K562 (cell line): Measurements from ENCODE around the gene CACNA2D4. TPM values are rescaled to one million over a fixed set of nuclear protein-coding genes. Genes with fewer than 3 reads are reported as not detected.

Experiments
- ATAC-seq: fragments of 200-7000 bp; cut with Tn5 transposase; 3 replicates; pipeline ENCODE4 v1.9.1; 2020; ENCODE audit warnings: moderate library complexity
- BruUV-seq: library from RNA; stranded (reverse); fragments of 400-500 nt; replicated peaks from 2 replicates; lab custom pipeline; 2021; lab: Mats Ljungman, UMichigan
- CTCF ChIA-PET: fragments of 300-600 bp; formaldehyde crosslinking; extraction: SDS; loops from one replicate; lab custom pipeline; 2021; ENCODE audit warnings: low intra/inter-chr PET ratio; lab: Yijun Ruan, JAX
- POLR2A ChIA-PET: fragments of 300-600, 350-650 bp; sonication (Branson Sonifier 250); formaldehyde crosslinking; extraction: SDS; loops from one replicate; lab custom pipeline; 2021; ENCODE audit warnings: antibody characterized with exemption, inconsistent platforms; lab: Yijun Ruan, JAX
- DNase-seq, 4 experiments: peaks; one replicate each; pipeline versions ENCODE4 v3.0.0 to v3.0.0-alpha.2; 2011 to 2018; ENCODE audit warnings: low spot score in 3 of 4, mixed read lengths in 3 of 4; ENCODE audit errors: extremely low read depth in 1 of 4
- FAIRE-seq: peaks from 2 replicates; lab custom pipeline; 2011; peaks lifted over from hg19 to GRCh38; lab: Jason Lieb, UNC
- H2AFZ ChIP-seq: 2 replicates; pipeline ENCODE4 v1.6.0; 2011; ENCODE audit warnings: low read depth, low read length, control low read depth, inconsistent platforms
- H3K27ac ChIP-seq: fragments of 200-600 bp; 3 replicates; pipeline ENCODE4 v1.8.0; 2011; ENCODE audit warnings: low read depth, mild to moderate bottlenecking, control low read depth, inconsistent platforms, low read length, moderate library complexity, mixed read lengths; ENCODE audit errors: extremely low read depth
- H3K27me3 ChIP-seq, 2 experiments: fragments of 300-600 bp in 1 of 2; 2 replicates in 1 of 2; 3 replicates in 1 of 2; pipeline versions ENCODE4 v1.6.0 to v1.8.0; 2011; ENCODE audit warnings: inconsistent platforms in 2 of 2, low read length in 2 of 2, mild to moderate bottlenecking in 1 of 2, mixed read lengths in 1 of 2, moderate library complexity in 1 of 2; ENCODE audit not compliant: control insufficient read depth in 2 of 2, insufficient read depth in 2 of 2
- H3K36me3 ChIP-seq: fragments of 300-600 bp; 3 replicates; pipeline ENCODE4 v1.8.0; 2011; ENCODE audit warnings: mild to moderate bottlenecking, low read length, inconsistent platforms; ENCODE audit not compliant: control insufficient read depth, insufficient read depth
- H3K4me1 ChIP-seq, 2 experiments: fragments of 200-600 bp in 1 of 2; replicated peaks in 1 of 2; 2 replicates in 1 of 2; 3 replicates in 1 of 2; pipeline versions ENCODE4 v1.5.1 to v1.8.0; 2011; ENCODE audit warnings: inconsistent platforms in 2 of 2, low read length in 2 of 2, mild to moderate bottlenecking in 1 of 2, mixed read lengths in 1 of 2, moderate library complexity in 1 of 2; ENCODE audit not compliant: control insufficient read depth in 2 of 2, insufficient read depth in 2 of 2
- H3K4me2 ChIP-seq: 2 replicates; pipeline ENCODE4 v1.6.1; 2011; ENCODE audit warnings: low read length, control low read depth, inconsistent platforms, mixed read lengths; ENCODE audit not compliant: insufficient read depth
- H3K4me3 ChIP-seq: fragments of 200-600 bp; sonication (generic), shearing (Covaris generic); 2 replicates; pipeline ENCODE4 v1.5.1; 2016; ENCODE audit warnings: control low read depth, inconsistent platforms
- H3K79me2 ChIP-seq: fragments of 200-600 bp; 3 replicates; pipeline ENCODE4 v1.8.0; 2011; ENCODE audit warnings: low read length, inconsistent platforms; ENCODE audit not compliant: control insufficient read depth, insufficient read depth
- H3K9ac ChIP-seq, 2 experiments: 2 replicates each; pipeline versions ENCODE4 v1.6.0 to v1.6.1; 2011; ENCODE audit warnings: low read depth in 2 of 2, low read length in 2 of 2, control low read depth in 1 of 2, inconsistent platforms in 1 of 2, mild to moderate bottlenecking in 1 of 2, mixed read lengths in 1 of 2; ENCODE audit not compliant: insufficient read depth in 1 of 2
- H3K9me1 ChIP-seq: one replicate; pipeline ENCODE4 v1.6.0; 2011; ENCODE audit warnings: inconsistent platforms, mild to moderate bottlenecking, low read length, moderate library complexity; ENCODE audit not compliant: control insufficient read depth, insufficient read depth
- H3K9me3 ChIP-seq: replicated peaks from 2 replicates; pipeline ENCODE4 v1.5.1; 2011; ENCODE audit warnings: low read depth, low read length, inconsistent platforms; ENCODE audit not compliant: control insufficient read depth, insufficient read depth
- H4K20me1 ChIP-seq: replicated peaks from 2 replicates; pipeline ENCODE4 v1.6.1; 2011; ENCODE audit warnings: low read length, inconsistent platforms, mixed read lengths; ENCODE audit not compliant: control insufficient read depth, insufficient read depth
- DIDO1 ChIP-seq: fragments of 450-650 bp; IDR thresholded peaks from 2 replicates; pipeline ENCODE4 v1.6.1; 2016; ENCODE audit warnings: low read depth, missing biosample characterization, missing genetic modification characterization
- HDGF ChIP-seq: fragments of 450-650 bp; IDR thresholded peaks from 2 replicates; pipeline ENCODE4 v1.6.1; 2016
- HMG20B ChIP-seq: fragments of 250-450 bp; sonication (Bioruptor Pico); IDR thresholded peaks from 2 replicates; pipeline ENCODE4 v1.5.0; 2021; ENCODE audit warnings: mild to moderate bottlenecking
- KAT7 ChIP-seq: sonication (generic); formaldehyde crosslinking; IDR thresholded peaks from 2 replicates; pipeline ENCODE4 v1.8.0; 2022; ENCODE audit warnings: missing genetic modification reagents, mild to moderate bottlenecking, borderline replicate concordance
- ZNF197 ChIP-seq: fragments of 200-800 bp; sonication (Bioruptor generic); IDR thresholded peaks from 2 replicates; pipeline ENCODE4 v1.6.1; 2016; ENCODE audit warnings: low read depth, missing genetic modification characterization, missing compliant biosample characterization
- WGBS: fragments of 100-300 bp; shearing (Covaris generic); methylation state at CpG from one replicate; pipeline ENCODE4 v1.1.6; 2016; ENCODE audit warnings: low coverage, mixed read lengths; ENCODE audit not compliant: insufficient coverage; ENCODE audit errors: missing lambda C conversion rate; 5-methylcytosine and 5-hydroxymethylcytosine counted together
- in situ Hi-C: fragments of 300-500 bp; cut with MboI; formaldehyde crosslinking; loops from 4 replicates; pipeline ENCODE4 v1.15.0; 2018; ENCODE audit warnings: inconsistent platforms, mixed read lengths
- intact Hi-C: fragments of 100-400 bp; cut with micrococcal nuclease; formaldehyde crosslinking; loops from 2 replicates; pipeline ENCODE4 v1.14.2; 2022
- polyA plus RNA-seq, 8 experiments: library from polyadenylated mRNA; depleted of rRNA in 4 of 8; stranded (reverse) in 5 of 8; unstranded in 3 of 8; fragments of >200 nt; fragmentation: Nextera tagmentation in 2 of 8; fragmentation: Illumina TruSeq in 1 of 8; extraction: Ambion mirVana in 2 of 8; extraction: Trizol in 1 of 8; gene quantifications; 2 replicates each; pipeline versions ENCODE4 v1.2.1 to v1.2.3, GENCODE V29; 2011 to 2014; ENCODE audit warnings: inconsistent platforms in 1 of 8, missing spikeins in 1 of 8
- total RNA-seq, 7 experiments: library from RNA; depleted of rRNA in 6 of 7; stranded (reverse); fragments of >200 nt in 6 of 7; fragmentation: Illumina TruSeq in 2 of 7; extraction: Trizol in 2 of 7; gene quantifications; 2 replicates each; pipeline versions ENCODE4 v1.2.1 to v1.2.3, GENCODE V29; 2011 to 2021; ENCODE audit warnings: low replicate concordance in 1 of 7
- TF ChIP-seq, protein P1 (sequence below): fragments of 250-450 bp; sonication (Bioruptor Pico); IDR thresholded peaks from 2 replicates; pipeline ENCODE4 v1.8.0; 2021; ENCODE audit warnings: moderate library complexity, mild to moderate bottlenecking, inconsistent platforms
- TF ChIP-seq, protein P2 (sequence below): fragments of 450-650 bp; IDR thresholded peaks from 2 replicates; pipeline ENCODE4 v1.6.1; 2018; ENCODE audit not compliant: partially characterized antibody

CACNA2D4 gene
- total and polyA plus RNA-seq, 9 of the 15 experiments (the other 6 are each of a cell fraction or from before 2014, with no cell fraction given) = 0.04 to 0.69 (median 0.40) TPM; not detected in 3

DNA sequence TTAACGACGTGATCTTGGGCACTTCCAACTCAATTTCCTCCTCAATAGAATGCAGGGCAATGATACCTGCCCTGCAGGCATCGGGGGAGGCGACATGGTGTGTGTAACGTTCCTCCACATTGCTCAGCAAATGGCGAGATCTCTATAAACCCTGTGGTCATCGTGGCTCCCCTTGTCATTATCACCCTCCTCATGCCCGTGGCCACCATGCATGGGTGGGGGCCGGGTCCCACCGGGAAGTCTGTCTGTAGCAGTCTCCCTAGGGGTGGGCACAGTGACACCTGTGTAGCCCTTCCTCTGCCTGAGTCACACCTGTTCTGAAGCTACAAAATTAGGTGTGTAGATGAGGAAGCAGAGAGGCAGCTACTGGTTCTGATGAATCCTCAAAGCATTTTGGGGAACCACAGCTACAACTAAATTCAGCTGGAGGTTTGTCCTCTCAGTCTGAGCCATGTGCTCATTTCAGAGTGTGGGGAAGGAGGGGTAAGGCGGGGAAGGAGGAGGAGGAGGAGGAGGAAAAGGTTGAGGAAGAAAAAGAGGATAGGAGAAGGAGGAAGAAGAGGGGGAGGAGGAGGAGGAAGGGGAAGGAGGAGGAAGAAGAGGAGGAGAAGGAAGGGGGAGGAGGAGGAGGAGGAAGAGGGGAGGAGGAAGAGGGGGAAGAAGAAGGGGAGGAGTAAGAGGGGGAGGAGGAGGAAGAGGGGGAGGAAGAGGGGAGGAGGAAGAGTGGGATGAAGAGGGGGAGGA, 11.0 kb upstream of the CACNA2D4 start (continued):
- TF ChIP-seq, protein P1, sequence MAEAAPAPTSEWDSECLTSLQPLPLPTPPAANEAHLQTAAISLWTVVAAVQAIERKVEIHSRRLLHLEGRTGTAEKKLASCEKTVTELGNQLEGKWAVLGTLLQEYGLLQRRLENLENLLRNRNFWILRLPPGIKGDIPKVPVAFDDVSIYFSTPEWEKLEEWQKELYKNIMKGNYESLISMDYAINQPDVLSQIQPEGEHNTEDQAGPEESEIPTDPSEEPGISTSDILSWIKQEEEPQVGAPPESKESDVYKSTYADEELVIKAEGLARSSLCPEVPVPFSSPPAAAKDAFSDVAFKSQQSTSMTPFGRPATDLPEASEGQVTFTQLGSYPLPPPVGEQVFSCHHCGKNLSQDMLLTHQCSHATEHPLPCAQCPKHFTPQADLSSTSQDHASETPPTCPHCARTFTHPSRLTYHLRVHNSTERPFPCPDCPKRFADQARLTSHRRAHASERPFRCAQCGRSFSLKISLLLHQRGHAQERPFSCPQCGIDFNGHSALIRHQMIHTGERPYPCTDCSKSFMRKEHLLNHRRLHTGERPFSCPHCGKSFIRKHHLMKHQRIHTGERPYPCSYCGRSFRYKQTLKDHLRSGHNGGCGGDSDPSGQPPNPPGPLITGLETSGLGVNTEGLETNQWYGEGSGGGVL (CRISPR knock-in tag) = no peak
- TF ChIP-seq HDGF = no peak

DNA sequence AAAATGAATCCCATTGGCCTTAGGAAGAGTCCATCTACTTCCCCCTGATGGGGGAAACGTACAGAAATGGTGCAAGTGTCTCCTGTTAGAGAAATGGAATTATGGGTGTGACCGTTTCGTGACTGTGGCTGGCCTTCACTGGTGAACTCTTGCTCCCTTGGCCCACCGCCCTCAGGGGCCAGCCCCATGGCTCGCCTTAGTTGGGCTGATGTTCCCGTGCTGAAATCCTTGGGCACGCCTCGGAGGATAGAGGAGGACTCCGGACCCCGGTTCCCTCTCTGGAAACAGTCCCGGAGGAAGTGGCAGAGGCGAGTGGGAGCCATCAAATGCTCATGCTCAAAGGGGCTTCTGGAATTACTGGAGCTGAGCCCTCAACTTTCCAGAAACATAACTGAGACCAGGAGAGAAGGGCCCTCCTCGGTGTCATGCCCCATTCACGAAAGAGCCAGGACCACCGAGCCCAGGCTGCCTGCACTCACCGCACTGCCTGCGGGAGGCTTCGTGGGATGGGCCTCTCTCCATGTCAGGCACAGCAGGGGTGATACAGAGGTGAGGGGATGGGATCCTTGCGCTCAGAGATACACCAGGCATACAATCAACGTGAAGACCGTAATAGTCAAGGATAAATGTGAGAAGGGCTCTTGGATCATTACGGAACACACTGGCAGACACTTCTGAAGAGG, 10.1 kb upstream of the CACNA2D4 start:
- H3K27me3 ChIP-seq = peaks cover 0 to 53% of the 10 kb centered on the region in 2 experiments; a peak in 2 of 5 replicates
- H2AFZ ChIP-seq = no peak overlapping the region
- H4K20me1 ChIP-seq = no peaks in the 10 kb centered on the region; the same call in 1 of the 2 replicates
- 21% methylated on average over 20 of the region's 22 CpGs for WGBS
- no peaks in the 10 kb centered on the region for H3K79me2 ChIP-seq
- in situ Hi-C loops = no loop called here
- H3K4me1 ChIP-seq = peaks cover 0 to 15% of the 10 kb centered on the region in 2 experiments; a peak in 1 of 5 replicates
- no peaks in the 10 kb centered on the region for H3K9me1 ChIP-seq
- DNase-seq (no peak), ATAC-seq (no peak), FAIRE-seq (no peak)
- no TSS peak for BruUV-seq
- intact Hi-C loops = no loop called here
- no peak overlapping the region for H3K4me2 ChIP-seq
- H3K9ac ChIP-seq = no peak overlapping the region
- ChIA-PET CTCF (no interaction called here), POLR2A (no interaction called here)
- H3K36me3 ChIP-seq = no peaks in the 10 kb centered on the region
- H3K27ac ChIP-seq = no peak overlapping the region
- H3K9me3 ChIP-seq = no peaks in the 10 kb centered on the region
- no peak for TF ChIP-seq ZNF197
- no peak for TF ChIP-seq KAT7 (CRISPR knock-in tag)
- no peak for TF ChIP-seq DIDO1 (tag)
- no peak for TF ChIP-seq HMG20B (CRISPR knock-in tag)
- TF ChIP-seq, protein P2, sequence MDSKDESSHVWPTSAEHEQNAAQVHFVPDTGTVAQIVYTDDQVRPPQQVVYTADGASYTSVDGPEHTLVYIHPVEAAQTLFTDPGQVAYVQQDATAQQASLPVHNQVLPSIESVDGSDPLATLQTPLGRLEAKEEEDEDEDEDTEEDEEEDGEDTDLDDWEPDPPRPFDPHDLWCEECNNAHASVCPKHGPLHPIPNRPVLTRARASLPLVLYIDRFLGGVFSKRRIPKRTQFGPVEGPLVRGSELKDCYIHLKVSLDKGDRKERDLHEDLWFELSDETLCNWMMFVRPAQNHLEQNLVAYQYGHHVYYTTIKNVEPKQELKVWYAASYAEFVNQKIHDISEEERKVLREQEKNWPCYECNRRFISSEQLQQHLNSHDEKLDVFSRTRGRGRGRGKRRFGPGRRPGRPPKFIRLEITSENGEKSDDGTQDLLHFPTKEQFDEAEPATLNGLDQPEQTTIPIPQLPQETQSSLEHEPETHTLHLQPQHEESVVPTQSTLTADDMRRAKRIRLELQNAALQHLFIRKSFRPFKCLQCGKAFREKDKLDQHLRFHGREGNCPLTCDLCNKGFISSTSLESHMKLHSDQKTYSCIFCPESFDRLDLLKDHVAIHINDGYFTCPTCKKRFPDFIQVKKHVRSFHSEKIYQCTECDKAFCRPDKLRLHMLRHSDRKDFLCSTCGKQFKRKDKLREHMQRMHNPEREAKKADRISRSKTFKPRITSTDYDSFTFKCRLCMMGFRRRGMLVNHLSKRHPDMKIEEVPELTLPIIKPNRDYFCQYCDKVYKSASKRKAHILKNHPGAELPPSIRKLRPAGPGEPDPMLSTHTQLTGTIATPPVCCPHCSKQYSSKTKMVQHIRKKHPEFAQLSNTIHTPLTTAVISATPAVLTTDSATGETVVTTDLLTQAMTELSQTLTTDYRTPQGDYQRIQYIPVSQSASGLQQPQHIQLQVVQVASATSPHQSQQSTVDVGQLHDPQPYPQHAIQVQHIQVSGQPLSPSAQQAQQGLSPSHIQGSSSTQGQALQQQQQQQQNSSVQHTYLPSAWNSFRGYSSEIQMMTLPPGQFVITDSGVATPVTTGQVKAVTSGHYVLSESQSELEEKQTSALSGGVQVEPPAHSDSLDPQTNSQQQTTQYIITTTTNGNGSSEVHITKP = peak; percentile 73
- no peak overlapping the region for H3K4me3 ChIP-seq
